ENCODE results near the gene SLC10A3.

DNA sequence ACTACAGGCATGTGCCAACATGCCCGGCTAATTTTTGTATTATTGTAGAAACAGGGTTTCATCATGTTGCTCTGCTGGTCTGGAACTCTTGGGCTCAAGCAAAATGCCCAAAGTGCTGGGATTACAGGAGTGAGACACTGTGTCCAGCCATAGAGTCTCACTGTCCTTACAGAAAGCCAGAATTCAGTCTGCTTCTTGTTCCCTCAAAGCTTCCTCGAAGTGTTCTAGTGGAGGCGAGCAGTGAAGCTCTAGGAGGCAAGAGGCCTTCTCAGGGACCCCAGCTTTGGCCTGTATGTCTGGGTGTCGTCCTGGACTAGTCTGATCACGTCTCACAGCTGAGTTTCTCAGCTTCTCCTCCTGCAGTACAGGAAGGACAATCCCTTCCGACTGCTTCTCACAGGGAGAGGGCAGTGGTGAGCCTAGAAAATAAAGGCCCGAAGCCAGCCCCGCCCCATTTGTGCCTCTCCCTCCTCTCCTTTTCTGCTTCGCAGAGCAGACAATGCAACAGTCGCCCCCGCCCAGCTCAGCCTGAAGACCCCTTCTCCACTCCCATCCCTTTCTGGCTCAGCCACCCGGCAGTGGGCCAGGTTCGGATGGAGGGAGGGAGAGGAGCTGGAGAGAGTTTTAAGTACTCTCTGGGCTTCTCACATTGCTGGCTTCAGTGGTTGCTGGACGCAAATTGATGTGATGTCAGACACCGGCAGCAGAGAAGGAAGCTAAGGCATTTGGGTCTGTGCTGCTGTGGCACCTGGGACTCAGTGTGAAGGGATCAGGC, 36.7 kb upstream of the SLC10A3 start:
- TF ChIP-seq, protein P1, sequence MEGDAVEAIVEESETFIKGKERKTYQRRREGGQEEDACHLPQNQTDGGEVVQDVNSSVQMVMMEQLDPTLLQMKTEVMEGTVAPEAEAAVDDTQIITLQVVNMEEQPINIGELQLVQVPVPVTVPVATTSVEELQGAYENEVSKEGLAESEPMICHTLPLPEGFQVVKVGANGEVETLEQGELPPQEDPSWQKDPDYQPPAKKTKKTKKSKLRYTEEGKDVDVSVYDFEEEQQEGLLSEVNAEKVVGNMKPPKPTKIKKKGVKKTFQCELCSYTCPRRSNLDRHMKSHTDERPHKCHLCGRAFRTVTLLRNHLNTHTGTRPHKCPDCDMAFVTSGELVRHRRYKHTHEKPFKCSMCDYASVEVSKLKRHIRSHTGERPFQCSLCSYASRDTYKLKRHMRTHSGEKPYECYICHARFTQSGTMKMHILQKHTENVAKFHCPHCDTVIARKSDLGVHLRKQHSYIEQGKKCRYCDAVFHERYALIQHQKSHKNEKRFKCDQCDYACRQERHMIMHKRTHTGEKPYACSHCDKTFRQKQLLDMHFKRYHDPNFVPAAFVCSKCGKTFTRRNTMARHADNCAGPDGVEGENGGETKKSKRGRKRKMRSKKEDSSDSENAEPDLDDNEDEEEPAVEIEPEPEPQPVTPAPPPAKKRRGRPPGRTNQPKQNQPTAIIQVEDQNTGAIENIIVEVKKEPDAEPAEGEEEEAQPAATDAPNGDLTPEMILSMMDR (conservative IDR thresholded peaks at IDR 0.05; ENCODE audit: low read depth, low read length) = peak; percentile 62
- TF ChIP-seq EZH2phosphoT487 (IDR thresholded peaks at IDR 0.05; ENCODE audit: borderline replicate concordance, low read length) (no peak), EZH2 (IDR thresholded peaks at IDR 0.05; ENCODE audit: low read length, unreplicated experiment) (no peak)

Data from PC-3 (cell line).